ENCODE data around the gene NLGN1. TPM values are rescaled to one million over a fixed set of nuclear protein-coding genes. Genes with fewer than 3 reads are reported as not detected.

NLGN1 gene
- total RNA-seq, 1 experiment from 2014 or later: not detected

GRCh38 chr3:174317005-174317404 lies 919.5 kb downstream of the NLGN1 start:
- CTCF ChIA-PET: no interaction called here
- intact Hi-C loops (cut with micrococcal nuclease): no loop called here
- Mint-ChIP-seq H3K36me3 (ENCODE audit: insufficient read depth, unreplicated experiment) (no peaks in the 10 kb centered on the region), H3K27ac (ENCODE audit: low read depth, unreplicated experiment) (no peak overlapping the region), H3K4me1 (ENCODE audit: insufficient read depth, unreplicated experiment) (no peaks in the 10 kb centered on the region), H3K9me3 (ENCODE audit: unreplicated experiment) (peaks cover 15% of the 10 kb centered on the region), H3K27me3 (ENCODE audit: insufficient read depth, unreplicated experiment) (no peaks in the 10 kb centered on the region), H3K4me3 (ENCODE audit: unreplicated experiment) (no peak overlapping the region)
- POLR2A ChIA-PET: no interaction called here
- TF ChIP-seq CTCF (IDR thresholded peaks at IDR 0.05; ENCODE audit: unreplicated experiment): no peak
- DNase-seq (ENCODE audit: unreplicated experiment): no peak
- no TSS peak for BruUV-seq (replicated peaks)

DNA sequence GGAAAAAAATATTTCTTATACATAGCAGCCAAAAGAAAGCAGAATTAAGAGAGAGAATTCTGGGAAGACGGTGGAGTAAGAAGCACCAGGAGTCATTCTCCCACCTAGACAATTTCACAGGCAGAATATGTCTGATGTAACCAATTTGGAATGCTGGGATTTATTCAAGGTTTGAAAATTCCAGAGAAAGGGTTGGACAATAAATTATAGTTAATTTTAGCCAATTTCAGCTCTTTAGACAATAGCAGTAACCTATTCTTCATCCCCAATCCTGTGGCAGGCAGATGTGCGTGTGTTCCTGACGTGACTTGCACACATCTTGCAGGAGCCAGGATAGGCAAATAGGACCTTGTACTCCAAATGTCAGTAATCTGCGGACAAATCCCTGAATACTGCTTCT lies 920.6 kb downstream of the NLGN1 start:
- Mint-ChIP-seq H3K36me3 (ENCODE audit: insufficient read depth, unreplicated experiment) (no peaks in the 10 kb centered on the region), H3K27me3 (ENCODE audit: insufficient read depth, unreplicated experiment) (no peaks in the 10 kb centered on the region), H3K9me3 (ENCODE audit: unreplicated experiment) (peaks cover 15% of the 10 kb centered on the region), H3K27ac (ENCODE audit: low read depth, unreplicated experiment) (no peak overlapping the region), H3K4me1 (ENCODE audit: insufficient read depth, unreplicated experiment) (no peaks in the 10 kb centered on the region), H3K4me3 (ENCODE audit: unreplicated experiment) (no peak overlapping the region)
- BruUV-seq (replicated peaks): no TSS peak
- TF ChIP-seq CTCF (IDR thresholded peaks at IDR 0.05; ENCODE audit: unreplicated experiment): no peak
- ChIA-PET POLR2A (no interaction called here), CTCF (no interaction called here)
- intact Hi-C loops (cut with micrococcal nuclease): no loop called here
- no peak for DNase-seq (ENCODE audit: unreplicated experiment)

GRCh38 chr3:174321548-174321947 lies 924.0 kb downstream of the NLGN1 start:
- ChIA-PET CTCF (no interaction called here), POLR2A (no interaction called here)
- intact Hi-C loops (cut with micrococcal nuclease): no loop called here
- no peaks in the 10 kb centered on the region for H3K27me3 Mint-ChIP-seq (ENCODE audit: insufficient read depth, unreplicated experiment)
- H3K9me3 Mint-ChIP-seq (ENCODE audit: unreplicated experiment): peaks cover 15% of the 10 kb centered on the region
- no peak for DNase-seq (ENCODE audit: unreplicated experiment)
- H3K4me1 Mint-ChIP-seq (ENCODE audit: insufficient read depth, unreplicated experiment): no peaks in the 10 kb centered on the region
- no TSS peak for BruUV-seq (replicated peaks)
- no peak for TF ChIP-seq CTCF (IDR thresholded peaks at IDR 0.05; ENCODE audit: unreplicated experiment)
- H3K36me3 Mint-ChIP-seq (ENCODE audit: insufficient read depth, unreplicated experiment): no peaks in the 10 kb centered on the region
- no peak overlapping the region for H3K4me3 Mint-ChIP-seq (ENCODE audit: unreplicated experiment)
- H3K27ac Mint-ChIP-seq (ENCODE audit: low read depth, unreplicated experiment): no peak overlapping the region

DNA sequence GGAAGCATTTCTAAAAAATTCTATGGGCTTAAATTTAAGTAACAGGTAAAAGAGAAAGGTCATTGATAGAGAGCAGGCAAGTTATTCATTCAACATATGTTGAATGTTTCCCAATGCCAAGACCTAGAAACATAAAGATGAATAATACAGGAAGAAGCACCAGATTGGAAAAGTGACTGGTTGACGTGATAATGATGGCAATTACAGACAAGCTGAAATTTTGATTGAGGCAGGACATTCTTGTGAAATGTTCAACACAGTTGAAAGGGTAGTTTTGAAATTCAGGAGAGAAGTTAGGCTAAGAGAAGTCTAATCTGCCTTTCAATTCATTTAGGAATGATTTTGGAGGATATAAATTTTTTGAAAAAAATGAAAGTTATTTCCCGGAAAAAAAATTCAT lies 925.2 kb downstream of the NLGN1 start:
- H3K27ac Mint-ChIP-seq (ENCODE audit: low read depth, unreplicated experiment): no peak overlapping the region
- intact Hi-C loops (cut with micrococcal nuclease): no loop called here
- no peak overlapping the region for H3K4me3 Mint-ChIP-seq (ENCODE audit: unreplicated experiment)
- ChIA-PET POLR2A (no interaction called here), CTCF (no interaction called here)
- no peak for DNase-seq (ENCODE audit: unreplicated experiment)
- no peak for TF ChIP-seq CTCF (IDR thresholded peaks at IDR 0.05; ENCODE audit: unreplicated experiment)
- H3K4me1 Mint-ChIP-seq (ENCODE audit: insufficient read depth, unreplicated experiment): no peaks in the 10 kb centered on the region
- H3K9me3 Mint-ChIP-seq (ENCODE audit: unreplicated experiment): peaks cover 15% of the 10 kb centered on the region
- no TSS peak for BruUV-seq (replicated peaks)
- no peaks in the 10 kb centered on the region for H3K27me3 Mint-ChIP-seq (ENCODE audit: insufficient read depth, unreplicated experiment)
- no peaks in the 10 kb centered on the region for H3K36me3 Mint-ChIP-seq (ENCODE audit: insufficient read depth, unreplicated experiment)

All from MCF 10A (cell line).